Neural crest cell (in vitro differentiated cells): ENCODE results near the gene SEMA4A. TPM values are rescaled to one million over a fixed set of nuclear protein-coding genes. Genes with fewer than 3 reads are reported as not detected.

ENCODE experiments used
- DNase-seq: peaks from one replicate; pipeline ENCODE4 v3.0.0; 2021; ENCODE audit warnings: low read depth, mixed read lengths, low spot score
- H3K27ac Mint-ChIP-seq: one replicate; pipeline ENCODE4 v1.8.0; 2021; ENCODE audit warnings: mild to moderate bottlenecking, mixed read lengths; ENCODE audit not compliant: unreplicated experiment
- H3K27me3 Mint-ChIP-seq: 2 replicates; pipeline ENCODE4 v1.8.0; 2021; ENCODE audit warnings: low read depth, mild to moderate bottlenecking, mixed read lengths
- H3K36me3 Mint-ChIP-seq: 2 replicates; pipeline ENCODE4 v1.8.0; 2021; ENCODE audit warnings: low read depth, mild to moderate bottlenecking, mixed read lengths
- H3K4me1 Mint-ChIP-seq: 2 replicates; pipeline ENCODE4 v1.8.0; 2021; ENCODE audit warnings: mixed read lengths
- H3K4me3 Mint-ChIP-seq: one replicate; pipeline ENCODE4 v1.8.0; 2021; ENCODE audit warnings: mild to moderate bottlenecking, mixed read lengths
- H3K9me3 Mint-ChIP-seq: 2 replicates; pipeline ENCODE4 v1.8.0; 2021; ENCODE audit warnings: mixed read lengths
- total RNA-seq: library from RNA; stranded (reverse); gene quantifications from 2 replicates; pipeline ENCODE4 v1.2.1, GENCODE V29; 2021
- TF ChIP-seq, protein P1 (sequence below): fragments of 200-600 bp; sonication (generic); conservative IDR thresholded peaks from 2 replicates; pipeline ENCODE4 v1.5.0; 2021; ENCODE audit warnings: antibody characterized with exemption, mild to moderate bottlenecking

Gene SEMA4A
- total RNA-seq, 1 donor from 2014 or later, result 1.3 TPM

GRCh38 chr1:156108664-156109241 is 44.6 kb upstream of the SEMA4A start:
- Mint-ChIP-seq H3K4me3 (no peak overlapping the region), H3K36me3 (no peaks in the 10 kb centered on the region), H3K9me3 (no peaks in the 10 kb centered on the region), H3K27ac (no peak overlapping the region), H3K27me3 (peaks cover 3% of the 10 kb centered on the region), H3K4me1 (peaks cover 66% of the 10 kb centered on the region)
- TF ChIP-seq, protein P1, sequence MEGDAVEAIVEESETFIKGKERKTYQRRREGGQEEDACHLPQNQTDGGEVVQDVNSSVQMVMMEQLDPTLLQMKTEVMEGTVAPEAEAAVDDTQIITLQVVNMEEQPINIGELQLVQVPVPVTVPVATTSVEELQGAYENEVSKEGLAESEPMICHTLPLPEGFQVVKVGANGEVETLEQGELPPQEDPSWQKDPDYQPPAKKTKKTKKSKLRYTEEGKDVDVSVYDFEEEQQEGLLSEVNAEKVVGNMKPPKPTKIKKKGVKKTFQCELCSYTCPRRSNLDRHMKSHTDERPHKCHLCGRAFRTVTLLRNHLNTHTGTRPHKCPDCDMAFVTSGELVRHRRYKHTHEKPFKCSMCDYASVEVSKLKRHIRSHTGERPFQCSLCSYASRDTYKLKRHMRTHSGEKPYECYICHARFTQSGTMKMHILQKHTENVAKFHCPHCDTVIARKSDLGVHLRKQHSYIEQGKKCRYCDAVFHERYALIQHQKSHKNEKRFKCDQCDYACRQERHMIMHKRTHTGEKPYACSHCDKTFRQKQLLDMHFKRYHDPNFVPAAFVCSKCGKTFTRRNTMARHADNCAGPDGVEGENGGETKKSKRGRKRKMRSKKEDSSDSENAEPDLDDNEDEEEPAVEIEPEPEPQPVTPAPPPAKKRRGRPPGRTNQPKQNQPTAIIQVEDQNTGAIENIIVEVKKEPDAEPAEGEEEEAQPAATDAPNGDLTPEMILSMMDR, result no peak
- no peak for DNase-seq

- Mint-ChIP-seq H3K27ac (no peak overlapping the region), H3K4me3 (no peak overlapping the region), H3K36me3 (no peaks in the 10 kb centered on the region), H3K4me1 (peaks cover 66% of the 10 kb centered on the region), H3K27me3 (peaks cover 11% of the 10 kb centered on the region), H3K9me3 (no peaks in the 10 kb centered on the region)
- TF ChIP-seq, protein P1, result no peak
- no peak for DNase-seq
Measured at GRCh38 chr1:156110252-156110651, 43.1 kb upstream of the SEMA4A start.

GRCh38 chr1:156111355-156111962 is 41.9 kb upstream of the SEMA4A start:
- TF ChIP-seq, protein P1, result no peak
- no peak for DNase-seq
- H3K9me3 Mint-ChIP-seq, result no peaks in the 10 kb centered on the region
- no peak overlapping the region for H3K27ac Mint-ChIP-seq
- peaks cover 17% of the 10 kb centered on the region for H3K27me3 Mint-ChIP-seq
- no peaks in the 10 kb centered on the region for H3K36me3 Mint-ChIP-seq
- H3K4me3 Mint-ChIP-seq, result peak overlapping the region; percentile 67
- H3K4me1 Mint-ChIP-seq, result peaks cover 64% of the 10 kb centered on the region

DNA sequence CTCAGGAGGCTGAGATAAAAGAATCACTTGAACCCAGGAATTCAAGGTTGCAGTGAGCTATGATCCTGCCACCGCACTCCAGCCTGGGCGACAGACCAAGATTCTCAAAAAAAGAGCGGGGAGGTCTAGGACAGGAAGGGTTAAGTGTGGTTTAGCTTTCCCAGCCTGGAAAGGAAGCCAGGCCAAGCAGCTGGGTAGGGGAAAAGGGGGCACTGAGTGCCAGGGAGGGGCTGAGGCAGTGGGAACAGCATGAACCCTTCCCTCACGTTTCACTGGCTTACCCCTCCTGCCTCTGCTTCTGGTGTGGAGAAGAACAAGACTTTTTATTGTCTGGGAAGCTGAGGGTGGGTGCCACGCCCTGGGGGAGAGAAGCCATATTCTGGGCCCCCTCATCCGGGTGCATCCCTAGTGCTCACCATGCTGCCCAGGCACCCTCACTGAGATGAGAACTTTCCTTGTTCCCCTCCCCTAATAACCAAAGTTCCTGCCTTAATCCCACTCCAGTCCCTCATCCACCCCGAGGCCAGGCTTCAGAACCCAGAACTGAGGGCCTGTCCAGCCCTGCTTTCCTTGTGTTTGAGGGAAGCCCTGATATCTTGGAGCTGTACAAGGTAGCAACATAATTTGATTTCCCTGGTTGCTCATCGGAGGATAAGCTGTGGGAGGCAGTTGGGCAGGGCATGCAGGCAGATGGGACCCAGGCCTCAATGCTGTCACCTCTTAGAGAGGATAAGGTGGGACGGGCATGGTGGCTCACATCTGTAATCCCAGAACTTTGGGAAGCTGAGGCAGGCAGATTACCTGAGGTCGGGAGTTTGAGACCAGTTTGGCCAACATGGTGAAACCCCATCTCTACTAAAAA is 40.9 kb upstream of the SEMA4A start:
- Mint-ChIP-seq H3K27ac (no peak overlapping the region), H3K27me3 (peaks cover 17% of the 10 kb centered on the region), H3K4me3 (peak overlapping the region; percentile 67), H3K36me3 (no peaks in the 10 kb centered on the region), H3K9me3 (no peaks in the 10 kb centered on the region), H3K4me1 (peaks cover 56% of the 10 kb centered on the region)
- TF ChIP-seq, protein P1, result no peak
- no peak for DNase-seq

DNA sequence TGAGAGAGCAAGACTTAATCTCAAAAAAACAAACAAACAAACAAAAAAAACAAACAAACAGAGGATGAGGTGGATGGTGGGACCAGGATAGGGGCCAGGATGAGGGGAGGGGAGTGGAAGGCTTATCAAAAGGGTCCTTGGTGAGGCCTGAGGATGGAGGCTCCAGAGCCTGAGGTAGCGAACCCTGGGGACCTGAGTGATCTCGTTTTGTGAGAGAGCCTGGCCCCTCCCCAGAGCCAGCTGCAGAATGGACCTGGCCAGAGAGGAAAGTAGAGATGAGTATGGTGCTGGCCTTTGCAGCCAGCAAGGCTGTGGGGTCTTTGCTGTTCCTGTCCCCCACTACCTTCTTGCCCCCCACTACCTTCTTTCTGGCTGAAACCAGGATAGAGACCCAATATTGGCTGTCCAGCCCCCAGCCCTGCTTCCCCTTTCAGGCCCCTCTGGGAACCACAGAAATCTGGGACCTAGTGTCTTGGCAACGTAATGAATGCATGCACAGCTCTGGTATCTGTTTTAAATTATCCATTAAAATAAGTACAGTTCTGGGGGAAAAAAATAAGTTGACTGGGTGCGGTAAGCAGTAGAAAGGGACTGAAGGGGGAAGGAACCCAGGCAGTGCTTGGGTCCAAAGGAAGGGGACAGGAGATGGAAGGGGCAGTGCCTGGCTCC is 40.0 kb upstream of the SEMA4A start:
- TF ChIP-seq, protein P1, result no peak
- Mint-ChIP-seq H3K4me1 (peaks cover 55% of the 10 kb centered on the region), H3K4me3 (peak overlapping the region; percentile 92), H3K27ac (no peak overlapping the region), H3K27me3 (peaks cover 17% of the 10 kb centered on the region), H3K9me3 (no peaks in the 10 kb centered on the region), H3K36me3 (no peaks in the 10 kb centered on the region)
- no peak for DNase-seq
